Astrocyte of the cerebellum (primary cell): ENCODE data around the gene CAPZA1.

Experiments
- DNase-seq: peaks from one replicate; pipeline ENCODE4 v3.0.0-alpha.2; 2011; ENCODE audit warnings: low read depth
- H3K4me3 ChIP-seq: 2 replicates; pipeline ENCODE4 v1.5.1; 2011; ENCODE audit warnings: mild to moderate bottlenecking, low read depth, low read length, moderate library complexity
- CTCF ChIP-seq: IDR thresholded peaks from 2 replicates; pipeline ENCODE4 v1.5.1; 2012; ENCODE audit warnings: low read length, low read depth, moderate library complexity, mild to moderate bottlenecking; ENCODE audit errors: missing control alignments
- in situ Hi-C: cut with HindIII; loops from 2 replicates; pipeline ENCODE4 v1.10.0; 2017; ENCODE audit warnings: low sequenced_read_pairs

The CAPZA1 gene

GRCh38 chr1:112619518-112620376 is at the start of gene CAPZA1:
CAPZA1 (plus strand) TSS chr1:112619832; CDS start chr1:112619845, 13 bp downstream.
- DNase-seq = peak; percentile 71
- peak within 1 kb of the TSS; percentile 93 for H3K4me3 ChIP-seq
- TF ChIP-seq CTCF = no peak
- in situ Hi-C loops = no loop called here

GRCh38 chr1:112575154-112575804 is 44.4 kb upstream of the CAPZA1 start:
- TF ChIP-seq CTCF = no peak
- in situ Hi-C loops = no loop called here
- no peak overlapping the region for H3K4me3 ChIP-seq
- peak; percentile 58 for DNase-seq

- in situ Hi-C loops = no loop called here
- DNase-seq = no peak
- TF ChIP-seq CTCF = no peak
- no peak overlapping the region for H3K4me3 ChIP-seq
Measured at GRCh38 chr1:112576240-112576639, 43.4 kb upstream of the CAPZA1 start.

GRCh38 chr1:112579801-112580510 is 39.7 kb upstream of the CAPZA1 start:
- in situ Hi-C loops = no loop called here
- no peak for TF ChIP-seq CTCF
- DNase-seq = no peak
- no peak overlapping the region for H3K4me3 ChIP-seq

GRCh38 chr1:112581586-112582192 is 37.9 kb upstream of the CAPZA1 start:
- in situ Hi-C loops = no loop called here
- no peak overlapping the region for H3K4me3 ChIP-seq
- no peak for TF ChIP-seq CTCF
- no peak for DNase-seq

- H3K4me3 ChIP-seq = no peak overlapping the region
- no peak for TF ChIP-seq CTCF
- DNase-seq = no peak
- in situ Hi-C loops = no loop called here
Measured at GRCh38 chr1:112583366-112583765, 36.3 kb upstream of the CAPZA1 start.
